GM12878 (cell line): ENCODE measurements around the gene HSPBP1. TPM values are rescaled to one million over a fixed set of nuclear protein-coding genes. Genes with fewer than 3 reads are reported as not detected.
A peak's percentile ranks its signal among the peaks of the same experiment; 100 is the strongest.

ENCODE experiments used
- ATF7 ChIP-seq: fragments of 450-650 bp; IDR thresholded peaks from 2 replicates; pipeline ENCODE4 v1.6.1; 2016; ENCODE audit warnings: low read depth, mild to moderate bottlenecking
- BCL3 ChIP-seq: IDR thresholded peaks from 2 replicates; pipeline ENCODE4 v1.6.1; 2011; ENCODE audit warnings: borderline replicate concordance, low read depth, mild to moderate bottlenecking, moderate library complexity, low read length; ENCODE audit not compliant: insufficient read depth, poor library complexity, severe bottlenecking
- ELK1 ChIP-seq: IDR thresholded peaks from 2 replicates; pipeline ENCODE4 v1.6.1; 2012; ENCODE audit warnings: low read depth, low read length, improper control_type of control experiment
- ETV6 ChIP-seq, 2 experiments: fragments of 450-650 bp in 1 of 2; IDR thresholded peaks in 1 of 2; conservative IDR thresholded peaks in 1 of 2; 2 replicates each; pipeline ENCODE4 v1.6.1; 2014; ENCODE audit warnings: antibody characterized with exemption in 1 of 2, borderline replicate concordance in 1 of 2, low read depth in 1 of 2, mild to moderate bottlenecking in 1 of 2, moderate library complexity in 1 of 2
- HDAC2 ChIP-seq: fragments of 200-600 bp; sonication (generic); IDR thresholded peaks from 2 replicates; pipeline ENCODE4 v1.6.1; 2017
- HDGF ChIP-seq: fragments of 450-650 bp; IDR thresholded peaks from 2 replicates; pipeline ENCODE4 v1.6.1; 2016; ENCODE audit warnings: antibody characterized with exemption
- NR2C2 ChIP-seq: IDR thresholded peaks from 2 replicates; pipeline ENCODE4 v1.6.1; 2011; ENCODE audit warnings: borderline replicate concordance, low read depth; ENCODE audit not compliant: control insufficient read depth, insufficient read length
- SREBF1 ChIP-seq: IDR thresholded peaks from 2 replicates; pipeline ENCODE4 v1.6.1; 2012; ENCODE audit warnings: mild to moderate bottlenecking, low read length
- SRF ChIP-seq, 2 experiments: IDR thresholded peaks; 2 replicates each; pipeline ENCODE4 v1.6.1; 2011; ENCODE audit warnings: low read depth in 2 of 2, low read length in 2 of 2, mild to moderate bottlenecking in 1 of 2, moderate library complexity in 1 of 2
- TCF12 ChIP-seq: IDR thresholded peaks from 2 replicates; pipeline ENCODE4 v1.6.1; 2011; ENCODE audit warnings: low read depth, mild to moderate bottlenecking, low read length
- ZNF207 ChIP-seq: fragments of 450-650 bp; IDR thresholded peaks from 2 replicates; pipeline ENCODE4 v1.6.1; 2014; ENCODE audit warnings: antibody characterized with exemption, mild to moderate bottlenecking, borderline replicate concordance
- polyA plus RNA-seq, 11 experiments: library from polyadenylated mRNA; depleted of rRNA in 4 of 11; unstranded in 6 of 11; stranded (reverse) in 5 of 11; fragments of >200 nt; fragmentation: Nextera tagmentation in 4 of 11; fragmentation: Illumina TruSeq in 1 of 11; extraction: Ambion mirVana in 4 of 11; extraction: Trizol in 1 of 11; gene quantifications; 1 replicate in 1 of 11; 2 replicates in 10 of 11; pipeline versions ENCODE4 v1.2.1 to v1.2.3, GENCODE V29; 2011 to 2016; ENCODE audit warnings: inconsistent platforms in 2 of 11, missing spikeins in 2 of 11, low read depth in 1 of 11
- total RNA-seq, 4 experiments: library from RNA; depleted of rRNA in 3 of 4; stranded (reverse); fragments of >200 nt in 3 of 4; fragmentation: Illumina TruSeq in 1 of 4; extraction: Trizol in 1 of 4; gene quantifications; 2 replicates each; pipeline versions ENCODE4 v1.2.1 to v1.2.3, GENCODE V29; 2013 to 2021

HSPBP1 gene
- total and polyA plus RNA-seq, 10 of the 15 experiments (the other 5 are each of a cell fraction or from before 2014, with no cell fraction given): 0.18 to 83.3 (median 23.0) TPM

- TF ChIP-seq ATF7: 0 out of 2 replicates have a peak, but pooled peaks have one; percentile 35
- TF ChIP-seq HDAC2: no peak
- peak; percentile 37; the same call in 1 of the 2 replicates for TF ChIP-seq ZNF207
- TF ChIP-seq ETV6 (conservative IDR thresholded peaks at IDR 0.05 in 1 of 2, IDR thresholded peaks at IDR 0.05 in 1 of 2; ENCODE audit: borderline replicate concordance in 1 of 2, low read depth in 1 of 2): no peak; a peak in 1 of 4 replicates
- TF ChIP-seq TCF12: peak; percentile 71; the same call in 1 of the 2 replicates
- TF ChIP-seq BCL3: no peak
- no peak for TF ChIP-seq NR2C2
- TF ChIP-seq ELK1: no peak; the same call in 1 of the 2 replicates
- TF ChIP-seq SREBF1: no peak
- peak; percentile 82 for TF ChIP-seq HDGF
- no peak for TF ChIP-seq SRF (IDR thresholded peaks at IDR 0.05; ENCODE audit: low read depth in 2 of 2, low read length in 2 of 2)
Observed at GRCh38 chr19:55279770-55280643, at the start of gene HSPBP1 (continued).
